Cardiac fibroblast (primary cell): ENCODE data around the gene COX6A2.

ENCODE experiments used
- DNase-seq, 2 donors: peaks; one replicate each; pipeline versions ENCODE4 v3.0.0 to v3.0.0-alpha.2; 2010; ENCODE audit warnings: low read depth in 2 of 2
- H3K4me3 ChIP-seq, 2 donors: replicated peaks in 1 of 2; 1 replicate in 1 of 2; 2 replicates in 1 of 2; pipeline ENCODE4 v1.5.1; 2011; ENCODE audit warnings: low read depth in 2 of 2, low read length in 2 of 2, mild to moderate bottlenecking in 2 of 2, moderate library complexity in 1 of 2
- TF ChIP-seq, protein P1 (sequence below): IDR thresholded peaks from one replicate; pipeline ENCODE4 v1.5.1; 2011; ENCODE audit warnings: low read depth, mild to moderate bottlenecking, low read length, inconsistent platforms

COX6A2 gene

GRCh38 chr16:31414706-31415105, 13.5 kb downstream of the COX6A2 start:
- H3K4me3 ChIP-seq, result no peak overlapping the region
- no peak for DNase-seq
- TF ChIP-seq, protein P1, sequence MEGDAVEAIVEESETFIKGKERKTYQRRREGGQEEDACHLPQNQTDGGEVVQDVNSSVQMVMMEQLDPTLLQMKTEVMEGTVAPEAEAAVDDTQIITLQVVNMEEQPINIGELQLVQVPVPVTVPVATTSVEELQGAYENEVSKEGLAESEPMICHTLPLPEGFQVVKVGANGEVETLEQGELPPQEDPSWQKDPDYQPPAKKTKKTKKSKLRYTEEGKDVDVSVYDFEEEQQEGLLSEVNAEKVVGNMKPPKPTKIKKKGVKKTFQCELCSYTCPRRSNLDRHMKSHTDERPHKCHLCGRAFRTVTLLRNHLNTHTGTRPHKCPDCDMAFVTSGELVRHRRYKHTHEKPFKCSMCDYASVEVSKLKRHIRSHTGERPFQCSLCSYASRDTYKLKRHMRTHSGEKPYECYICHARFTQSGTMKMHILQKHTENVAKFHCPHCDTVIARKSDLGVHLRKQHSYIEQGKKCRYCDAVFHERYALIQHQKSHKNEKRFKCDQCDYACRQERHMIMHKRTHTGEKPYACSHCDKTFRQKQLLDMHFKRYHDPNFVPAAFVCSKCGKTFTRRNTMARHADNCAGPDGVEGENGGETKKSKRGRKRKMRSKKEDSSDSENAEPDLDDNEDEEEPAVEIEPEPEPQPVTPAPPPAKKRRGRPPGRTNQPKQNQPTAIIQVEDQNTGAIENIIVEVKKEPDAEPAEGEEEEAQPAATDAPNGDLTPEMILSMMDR, result no peak

GRCh38 chr16:31413943-31414342, 14.2 kb downstream of the COX6A2 start:
- DNase-seq, result no peak
- TF ChIP-seq, protein P1, result no peak
- H3K4me3 ChIP-seq, result no peak overlapping the region

DNA sequence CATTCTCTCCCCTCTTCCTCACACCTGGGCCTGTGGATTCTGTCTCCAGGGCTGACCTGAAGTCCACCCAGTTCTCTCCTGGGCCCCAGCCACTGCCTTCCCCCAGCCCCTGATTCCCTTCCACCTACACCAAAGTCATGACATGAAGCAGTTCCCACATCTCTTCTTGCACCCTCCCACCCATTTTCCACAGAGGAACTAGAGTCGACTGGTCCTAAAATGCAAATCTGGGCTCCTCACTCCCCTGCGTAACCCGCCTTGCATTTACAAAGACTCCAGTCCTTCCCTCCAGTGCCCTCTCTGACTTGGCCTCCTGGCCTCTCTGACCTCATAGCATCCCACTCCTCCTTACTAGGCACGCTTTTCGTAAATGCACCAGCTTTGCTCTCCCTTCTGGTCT, 14.8 kb downstream of the COX6A2 start:
- TF ChIP-seq, protein P1, result no peak
- no peak for DNase-seq
- no peak overlapping the region for H3K4me3 ChIP-seq

DNA sequence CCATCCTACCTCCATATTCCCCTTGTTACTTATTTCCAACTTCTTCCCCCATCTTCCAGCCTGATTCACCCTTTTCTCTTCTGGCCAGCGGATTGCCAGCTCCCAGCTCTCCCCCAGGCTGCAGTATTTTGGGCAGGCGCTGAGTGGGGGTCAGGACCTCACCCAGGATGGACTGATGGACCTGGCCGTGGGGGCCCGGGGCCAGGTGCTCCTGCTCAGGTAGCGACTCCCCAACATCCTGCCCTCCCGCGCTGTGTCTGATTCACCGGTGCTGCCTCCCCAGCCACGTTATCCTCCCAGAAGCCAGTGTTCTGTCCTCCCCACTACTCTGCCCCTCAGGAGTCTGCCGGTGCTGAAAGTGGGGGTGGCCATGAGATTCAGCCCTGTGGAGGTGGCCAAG, 15.4 kb downstream of the COX6A2 start:
- H3K4me3 ChIP-seq, result no peak overlapping the region
- no peak for DNase-seq
- TF ChIP-seq, protein P1, result no peak

GRCh38 chr16:31411024-31411844, 16.9 kb downstream of the COX6A2 start:
- DNase-seq, result no peak
- TF ChIP-seq, protein P1, result no peak

DNA sequence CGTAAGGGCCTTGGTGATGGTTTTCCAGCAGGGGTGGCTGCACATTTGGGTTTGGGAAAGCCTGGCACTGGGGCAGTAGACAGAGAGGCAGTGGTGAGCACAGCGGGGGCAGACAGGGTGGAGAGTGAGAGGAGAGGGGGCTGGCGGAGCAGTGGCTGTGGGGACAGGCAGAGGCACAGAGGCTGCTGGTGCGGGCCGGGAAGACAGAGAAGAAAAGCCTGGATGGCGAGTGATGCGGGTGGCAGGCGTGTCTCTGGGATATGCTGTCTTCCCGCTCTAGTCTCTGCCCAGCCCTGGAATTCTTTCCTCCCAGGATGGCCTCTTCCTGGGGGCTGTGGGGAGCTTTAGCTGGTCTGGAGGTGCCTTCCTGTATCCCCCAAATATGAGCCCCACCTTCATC, 18.1 kb downstream of the COX6A2 start:
- TF ChIP-seq, protein P1, result no peak
- H3K4me3 ChIP-seq, result no peak overlapping the region
- DNase-seq, result no peak

More at GRCh38 chr16:31411024-31411844, 16.9 kb downstream of the COX6A2 start:
- H3K4me3 ChIP-seq, result no peak overlapping the region

- H3K4me3 ChIP-seq, result no peak overlapping the region
- peak; percentile 7 to 51 for DNase-seq
- TF ChIP-seq, protein P1, result no peak
These were observed 18.7 kb downstream of the COX6A2 start for GRCh38 chr16:31409433-31409832.
